HG03439 (cell line): ENCODE data around the gene MPV17L.
"Not testable (repeated sequence)": the region's sequence is repeated elsewhere in the genome, so short reads cannot be mapped to it uniquely, and the experiment has no call there.

Source experiments
- ATAC-seq: cut with Tn5 transposase; IDR thresholded peaks from one replicate; pipeline ENCODE4 v1.9.1; 2021; ENCODE audit warnings: mild to moderate bottlenecking, moderate library complexity; ENCODE audit not compliant: unreplicated experiment

The MPV17L gene

GRCh38 chr16:15395631-15396508 lies at the start of gene MPV17L:
Gene MPV17L, plus strand, starts transcription at chr16:15395754. Its CDS starts 144 bp downstream, at chr16:15395898.
- not testable (repeated sequence) for ATAC-seq

DNA sequence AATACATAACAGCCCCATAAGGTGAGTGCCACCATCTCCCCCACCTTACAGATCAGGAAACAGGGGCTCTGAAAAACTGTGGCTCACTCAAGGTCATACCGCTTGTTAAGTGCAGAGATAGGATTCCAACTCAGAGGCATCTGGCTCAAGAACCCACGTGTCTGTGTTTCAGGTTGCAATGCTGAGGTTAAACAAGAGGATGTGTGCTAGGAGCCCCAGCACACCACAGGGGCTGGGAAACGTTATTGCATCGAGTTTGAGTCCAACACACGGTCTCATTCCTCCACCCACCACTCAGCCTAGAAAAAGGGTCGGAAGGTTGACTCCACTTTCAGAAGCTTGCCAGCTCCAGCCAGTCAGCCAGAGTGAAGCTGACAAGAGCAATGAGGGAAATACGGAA lies 46.8 kb upstream of the MPV17L start:
- not testable (repeated sequence) for ATAC-seq

DNA sequence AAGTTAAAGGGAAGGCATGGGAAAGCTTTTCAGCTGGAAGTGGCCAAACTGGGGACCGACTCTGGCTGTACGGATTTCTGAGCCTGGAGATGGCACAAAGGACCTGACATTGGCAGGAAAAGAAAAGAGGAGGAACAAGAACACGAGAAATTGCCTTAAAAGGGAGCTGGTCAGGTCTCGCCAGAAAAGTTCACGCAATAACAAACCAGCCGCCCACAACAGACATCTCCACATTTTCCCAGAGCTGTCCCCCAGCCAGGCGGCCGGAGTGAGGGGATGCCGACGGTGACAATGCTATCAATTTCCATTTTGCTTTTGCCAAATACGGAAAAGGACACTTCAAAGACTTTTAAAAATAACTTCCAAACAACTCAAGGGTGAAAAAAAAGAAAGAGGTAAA lies 44.3 kb upstream of the MPV17L start:
- not testable (repeated sequence) for ATAC-seq

DNA sequence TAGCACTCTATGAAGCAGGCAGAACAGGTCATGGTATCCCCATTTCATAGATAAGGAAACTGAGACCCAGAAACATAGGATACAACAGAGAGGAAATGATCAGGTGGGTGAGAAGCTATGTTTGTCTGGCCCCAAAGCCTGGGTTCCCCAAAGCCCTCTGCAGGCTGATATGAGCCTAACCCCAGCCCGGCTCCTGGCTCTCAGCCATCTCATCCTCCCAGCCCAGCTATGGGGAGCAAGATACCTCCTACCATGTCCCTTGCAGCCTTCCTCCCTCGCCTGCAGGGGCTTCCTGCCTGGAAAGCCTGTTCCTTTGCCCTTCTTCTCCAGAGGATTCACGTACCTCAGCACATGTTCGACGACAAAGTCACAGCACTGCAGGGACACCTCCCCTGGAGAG lies 43.8 kb upstream of the MPV17L start:
- ATAC-seq, result not testable (repeated sequence)

DNA sequence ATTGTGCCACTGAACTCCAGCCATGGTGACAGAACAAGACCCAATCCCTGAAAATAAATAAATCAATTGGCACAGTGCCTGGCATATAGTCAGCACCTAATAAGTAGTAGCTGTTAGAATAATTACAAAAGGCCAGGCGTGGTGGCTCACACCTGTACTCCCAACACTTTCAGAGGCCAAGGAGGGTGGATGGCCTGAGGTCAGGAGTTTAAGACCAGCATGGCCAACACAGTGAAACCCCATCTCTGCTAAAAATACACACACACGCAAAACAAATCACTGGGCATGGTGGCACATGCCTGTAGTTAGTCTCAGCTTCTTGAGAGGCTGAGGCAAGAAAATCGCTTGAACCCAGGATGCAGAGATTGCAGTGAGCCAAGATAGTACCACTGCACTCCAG lies 42.7 kb upstream of the MPV17L start:
- ATAC-seq, result not testable (repeated sequence)

DNA sequence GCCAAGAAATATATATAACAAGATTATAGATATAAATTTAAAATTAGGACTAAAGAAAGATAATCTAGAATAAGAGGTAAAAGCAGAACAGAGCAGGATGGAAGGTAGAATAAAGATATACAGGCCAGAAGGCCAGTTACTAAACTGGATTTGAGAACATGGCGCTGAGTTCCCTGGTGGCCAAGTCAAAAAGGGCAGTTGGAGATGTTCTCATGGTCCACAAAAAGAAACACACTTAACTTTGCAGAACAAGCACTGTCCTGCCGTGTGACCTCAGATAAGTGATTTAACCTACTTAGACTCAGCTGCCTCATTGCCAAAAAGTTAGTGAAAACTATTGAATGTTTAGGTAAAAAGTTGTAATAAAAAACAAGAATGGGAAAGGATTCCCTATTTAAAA lies 40.7 kb upstream of the MPV17L start:
- not testable (repeated sequence) for ATAC-seq

DNA sequence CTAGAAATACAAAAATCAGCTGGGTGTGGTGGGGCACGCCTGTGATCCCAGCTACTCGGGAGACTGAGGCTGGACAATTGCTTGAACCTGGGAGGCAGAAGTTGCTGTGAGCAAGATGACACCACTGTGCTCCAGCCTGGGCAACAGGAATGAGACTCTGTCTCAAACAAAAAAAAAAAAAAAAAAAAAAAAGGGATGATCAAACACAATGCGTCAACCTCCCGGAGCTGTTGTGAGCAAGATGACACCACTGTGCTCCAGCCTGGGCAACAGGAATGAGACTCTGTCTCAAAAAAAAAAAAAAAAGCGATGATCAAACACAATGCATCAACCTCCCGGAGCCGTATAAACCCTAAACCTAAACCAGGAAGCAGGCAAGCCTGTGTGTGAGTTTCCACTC lies 38.1 kb upstream of the MPV17L start:
- ATAC-seq, result not testable (repeated sequence)

- ATAC-seq, result not testable (repeated sequence)
Measured at GRCh38 chr16:15378194-15378593, 17.4 kb upstream of the MPV17L start, which contains the start of gene NPIPA5. Gene NPIPA5, minus strand, starts transcription at chr16:15378294. Its CDS starts 0 bp downstream, at chr16:15378294.

DNA sequence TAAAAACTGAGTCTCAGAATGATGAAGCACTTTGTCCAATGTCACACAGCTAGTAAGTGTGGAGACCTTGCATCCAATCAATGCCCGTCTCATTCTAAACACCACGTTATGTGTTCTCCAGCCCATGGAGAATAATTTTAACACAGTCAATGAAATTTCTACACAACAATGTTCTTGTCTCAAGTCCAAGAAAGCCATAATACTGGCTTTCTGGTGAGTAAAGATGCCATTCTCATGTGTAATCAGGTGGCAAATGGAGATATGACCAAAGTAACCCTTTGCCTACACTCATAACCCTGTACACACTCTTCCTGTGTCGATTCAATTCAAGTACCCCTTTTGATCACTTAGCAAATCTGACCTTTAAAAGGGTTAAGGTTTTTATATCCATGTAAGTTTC lies 12.7 kb upstream of the MPV17L start:
- not testable (repeated sequence) for ATAC-seq

DNA sequence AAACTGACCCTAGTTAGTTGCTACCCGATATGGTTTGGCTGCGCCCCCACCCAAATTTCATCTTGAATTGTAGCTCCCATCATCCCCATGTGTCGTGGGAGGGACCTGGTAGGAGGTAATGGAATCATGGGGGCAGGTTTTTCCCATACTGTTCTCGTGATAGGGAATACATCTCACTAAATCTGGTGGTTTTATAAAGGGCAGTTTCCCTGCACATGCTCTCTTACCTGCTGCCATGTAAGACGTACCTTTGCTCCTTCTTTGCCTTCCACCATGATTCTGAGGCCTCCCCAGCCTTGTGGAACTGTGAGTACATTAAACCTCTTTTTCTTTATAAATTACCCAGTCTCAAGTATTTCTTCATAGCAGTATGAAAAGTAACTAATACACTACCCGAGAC lies 7.5 kb upstream of the MPV17L start:
- not testable (repeated sequence) for ATAC-seq

DNA sequence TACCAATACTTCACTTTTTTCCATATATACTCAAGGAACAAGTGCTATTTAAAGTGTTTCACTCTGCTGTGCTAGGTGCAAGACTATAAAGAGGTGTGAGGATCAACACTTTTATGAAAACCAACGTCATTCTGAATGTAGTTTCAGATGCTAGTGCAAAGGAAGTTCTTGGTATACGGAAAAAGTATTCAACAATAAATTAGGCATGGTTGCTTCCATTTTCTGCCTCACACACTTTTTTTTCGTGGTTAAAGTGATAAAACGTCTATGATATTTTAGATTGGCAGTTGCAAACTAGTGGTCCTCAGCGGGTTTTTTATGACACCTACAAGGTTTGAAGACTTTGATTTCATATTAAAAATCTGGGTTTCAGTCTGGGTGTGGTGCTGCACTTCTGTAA lies 5.6 kb upstream of the MPV17L start:
- ATAC-seq, result not testable (repeated sequence)

DNA sequence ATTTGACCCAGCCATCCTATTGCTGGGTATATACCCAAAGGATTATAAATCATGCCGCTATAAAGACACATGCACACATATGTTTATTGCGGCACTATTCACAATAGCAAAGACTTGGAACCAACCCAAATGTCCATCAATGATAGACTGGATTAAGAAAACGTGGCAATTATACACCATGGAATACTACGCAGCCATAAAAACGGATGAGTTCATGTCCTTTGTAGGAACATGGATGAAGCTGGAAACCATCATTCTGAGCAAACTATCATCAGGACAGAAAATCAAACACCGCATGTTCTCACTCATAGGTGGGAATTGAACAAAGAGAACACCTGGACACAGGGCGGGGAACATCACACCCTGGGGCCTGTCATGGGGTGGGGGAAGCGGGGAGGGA lies 2.5 kb upstream of the MPV17L start:
- not testable (repeated sequence) for ATAC-seq

- not testable (repeated sequence) for ATAC-seq
Measured at GRCh38 chr16:15396509-15396829, 915 bp downstream of the MPV17L start.

DNA sequence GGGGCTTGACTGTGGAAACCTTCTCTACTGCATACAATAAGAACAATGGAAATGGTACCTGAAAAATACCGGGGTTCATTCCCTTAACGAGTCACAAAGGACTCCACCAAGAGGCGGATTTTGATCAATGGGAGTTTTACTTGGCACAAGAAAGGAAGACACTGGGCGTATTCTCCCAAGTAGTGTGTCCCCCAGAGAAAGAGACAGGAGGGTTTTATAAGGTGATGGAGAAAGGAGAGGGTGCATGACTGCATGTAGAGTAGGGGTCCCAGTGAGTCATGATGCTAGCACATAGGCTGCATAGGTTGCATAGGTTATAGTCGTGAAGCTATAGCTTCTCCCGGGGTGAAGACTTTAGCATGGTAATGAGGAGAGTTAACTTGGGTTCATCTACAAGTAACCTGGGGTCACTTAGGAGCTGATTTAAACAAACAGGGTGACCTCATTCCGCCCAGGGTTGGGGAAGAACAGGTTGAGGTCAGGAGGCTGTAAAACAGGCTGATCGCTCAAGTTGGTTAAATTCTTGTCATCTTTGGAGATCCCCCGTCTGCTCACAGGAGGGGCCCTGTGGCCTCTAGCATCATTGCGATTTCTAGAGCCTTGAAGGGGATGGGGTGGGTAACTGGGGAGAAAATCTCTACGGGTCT lies 1.5 kb downstream of the MPV17L start:
- ATAC-seq, result no peak

- ATAC-seq, result no peak
Measured at GRCh38 chr16:15398618-15399316, 3.2 kb downstream of the MPV17L start.

DNA sequence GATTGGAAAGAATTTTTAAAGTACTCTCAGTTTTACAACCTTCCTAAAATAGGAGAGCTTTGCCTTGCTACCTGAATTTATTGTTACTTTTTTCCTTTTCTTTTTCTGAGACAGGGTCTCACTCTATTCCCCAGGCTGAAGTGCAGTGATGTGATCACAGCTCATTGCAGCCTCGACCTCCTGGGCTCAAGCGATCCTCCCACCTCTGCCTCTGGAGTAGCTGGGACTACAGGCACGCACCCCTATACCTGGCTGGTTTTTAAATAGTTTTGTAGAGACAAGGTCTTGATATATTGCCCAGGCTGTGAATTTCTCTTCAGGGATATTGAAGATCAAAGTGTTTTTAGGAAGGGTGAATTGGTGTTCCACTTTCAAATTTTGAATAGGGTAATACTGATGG lies 3.8 kb downstream of the MPV17L start:
- no peak for ATAC-seq

DNA sequence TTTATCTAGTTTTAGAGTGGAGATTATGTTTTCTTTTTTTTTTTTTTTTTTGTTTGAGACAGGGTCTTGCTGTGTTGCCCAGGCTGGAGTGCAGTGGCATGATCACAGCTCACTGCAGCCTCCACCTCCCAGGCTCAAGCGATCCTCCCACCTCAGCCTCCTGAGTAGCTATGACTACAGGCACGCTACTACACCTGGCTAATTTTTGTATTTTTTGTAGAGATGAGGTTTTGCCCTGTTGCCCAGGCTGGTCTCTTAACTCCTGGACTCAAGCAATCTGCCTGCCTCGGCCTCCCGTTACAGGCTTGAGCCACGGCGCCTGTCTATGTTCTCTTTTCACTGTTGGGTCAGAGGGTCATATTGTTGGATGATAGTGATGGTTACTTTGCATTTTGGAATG lies 4.8 kb downstream of the MPV17L start:
- ATAC-seq, result not testable (repeated sequence)

DNA sequence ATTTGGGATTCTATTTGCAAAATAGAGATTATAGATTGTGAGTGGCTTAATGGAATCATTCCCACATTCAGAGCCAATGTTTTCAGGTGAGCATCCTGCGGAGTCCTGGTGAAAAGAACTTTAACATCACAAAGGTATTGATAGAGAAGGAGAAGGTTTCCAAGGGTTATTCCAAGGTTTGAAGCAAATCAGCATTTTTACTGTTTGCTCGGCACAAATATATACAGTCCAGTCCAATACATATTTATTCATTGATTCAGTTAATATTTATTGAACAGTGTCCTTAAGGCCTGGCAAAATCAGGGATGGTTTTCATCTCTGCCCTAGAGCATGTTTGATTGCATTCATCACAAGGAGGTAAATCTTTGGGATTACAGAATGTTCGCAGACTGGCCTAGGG lies 6.4 kb downstream of the MPV17L start:
- ATAC-seq, result no peak

GRCh38 chr16:15403392-15403995 lies 7.9 kb downstream of the MPV17L start:
- ATAC-seq, result no peak

DNA sequence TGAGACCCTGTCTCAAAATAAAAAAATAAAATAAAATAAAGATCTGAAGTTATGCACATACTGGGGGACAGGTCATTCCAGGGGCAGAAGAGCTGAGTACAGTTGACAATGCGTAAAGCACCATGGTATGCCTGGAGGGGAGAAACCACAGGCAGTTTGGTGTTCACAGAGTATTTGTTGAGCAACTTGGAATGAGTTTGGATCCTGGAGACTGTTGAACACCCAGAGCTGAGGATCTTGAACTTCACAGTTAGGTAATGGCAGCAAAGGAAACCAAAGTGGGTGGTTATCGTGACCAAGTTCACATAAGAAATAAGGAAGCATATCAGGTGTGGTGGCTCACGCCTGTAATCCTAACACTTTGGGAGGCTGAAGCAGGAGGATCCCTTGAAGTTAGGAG lies 8.5 kb downstream of the MPV17L start:
- ATAC-seq, result not testable (repeated sequence)

- no peak for ATAC-seq
Measured at GRCh38 chr16:15404792-15405191, 9.2 kb downstream of the MPV17L start.
